Right ventricle myocardium inferior (tissue), 1 donor: Measurements from ENCODE around the gene RAG2. TPM values are rescaled to one million over a fixed set of nuclear protein-coding genes. Genes with fewer than 3 reads are reported as not detected.
A peak's percentile ranks its signal among the peaks of the same experiment; 100 is the strongest.

ENCODE experiments used
- ATAC-seq: fragments of 200-7000 bp; cut with Tn5 transposase; one replicate; pipeline ENCODE4 v1.9.1; 2020; ENCODE audit warnings: mild to moderate bottlenecking, moderate library complexity
- DNase-seq: peaks from one replicate; pipeline ENCODE4 v3.0.0; 2021; ENCODE audit errors: missing footprints
- intact Hi-C: fragments of 100-400 bp; cut with DNase I; formaldehyde crosslinking; loops from one replicate; pipeline ENCODE4 v1.11.0; 2022
- total RNA-seq: library from RNA; stranded (reverse); fragmentation: NEBNext Ultra II Directional; extraction: Animal tissue kit (Norgen Biotek cat#: 25700); gene quantifications from one replicate; pipeline ENCODE4 v1.2.1, GENCODE V29; 2021
- donor health status: DM: no; HTN: yes; CAD: no; lungs with severe emphysema.

The RAG2 gene
- total RNA-seq, 1 donor from 2014 or later, result not detected

GRCh38 chr11:36605221-36606216 is 7.5 kb upstream of the RAG2 start:
- ATAC-seq (no peak), DNase-seq (no peak)
- intact Hi-C loops, result no loop called here

DNA sequence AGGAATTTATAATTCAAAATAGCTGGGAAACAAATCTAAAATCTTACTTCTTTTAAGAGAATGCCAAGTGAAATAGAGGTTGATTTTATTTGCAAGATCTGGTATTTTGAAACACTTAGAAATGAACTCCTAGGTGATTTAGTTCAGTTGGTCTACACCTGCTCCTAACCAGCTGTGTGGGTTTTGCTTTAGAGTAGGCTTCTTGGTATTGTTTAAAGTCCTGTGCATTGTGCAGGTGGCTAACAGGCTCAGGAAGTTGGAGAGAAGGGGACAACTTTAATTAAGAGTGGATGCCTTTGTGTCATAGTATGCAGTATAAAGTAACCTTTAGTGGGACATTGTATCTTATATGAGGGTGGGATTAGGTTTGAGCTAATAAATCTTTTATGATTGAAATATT is 4.1 kb upstream of the RAG2 start:
- intact Hi-C loops, result no loop called here

GRCh38 chr11:36601155-36601554 is 3.1 kb upstream of the RAG2 start:
- no peak for ATAC-seq
- intact Hi-C loops, result no loop called here

More for the DNA sequence above, 4.1 kb upstream of the RAG2 start:
- no peak for ATAC-seq
- DNase-seq, result no peak

DNA sequence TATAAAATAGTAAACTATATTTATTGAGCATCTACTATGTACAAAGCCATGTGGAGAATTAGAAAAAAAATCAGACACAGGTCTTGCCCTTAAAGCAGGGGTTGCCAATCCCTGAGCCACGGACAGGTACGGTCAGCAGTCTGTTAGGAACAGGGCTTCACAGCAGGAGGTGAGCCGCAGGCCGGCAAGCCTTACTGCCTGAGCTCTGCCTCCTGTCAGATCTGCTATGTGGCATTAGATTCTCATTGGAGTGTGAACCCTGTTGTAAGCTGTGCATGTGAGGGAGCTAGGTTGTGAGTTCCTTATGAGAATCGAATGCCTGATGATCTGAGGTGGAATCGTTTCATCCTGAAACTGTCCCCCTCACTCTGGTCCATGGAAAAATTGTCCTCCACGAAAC is 2.1 kb upstream of the RAG2 start:
- ATAC-seq, result no peak
- DNase-seq, result no peak
- intact Hi-C loops, result no loop called here

More at GRCh38 chr11:36601155-36601554, 3.1 kb upstream of the RAG2 start:
- no peak for DNase-seq

GRCh38 chr11:36596880-36597279 is 1.2 kb downstream of the RAG2 start:
- ATAC-seq (no peak), DNase-seq (no peak)
- intact Hi-C loops, result no loop called here

GRCh38 chr11:36594316-36594989 is 3.6 kb downstream of the RAG2 start, which contains the start of gene IFTAP:
TSS of gene IFTAP (plus strand) at chr11:36594502. CDS start at chr11:36610104, 15,602 bp downstream.
- intact Hi-C loops, result no loop called here
- ATAC-seq (peak; percentile 100), DNase-seq (peak; percentile 72)

DNA sequence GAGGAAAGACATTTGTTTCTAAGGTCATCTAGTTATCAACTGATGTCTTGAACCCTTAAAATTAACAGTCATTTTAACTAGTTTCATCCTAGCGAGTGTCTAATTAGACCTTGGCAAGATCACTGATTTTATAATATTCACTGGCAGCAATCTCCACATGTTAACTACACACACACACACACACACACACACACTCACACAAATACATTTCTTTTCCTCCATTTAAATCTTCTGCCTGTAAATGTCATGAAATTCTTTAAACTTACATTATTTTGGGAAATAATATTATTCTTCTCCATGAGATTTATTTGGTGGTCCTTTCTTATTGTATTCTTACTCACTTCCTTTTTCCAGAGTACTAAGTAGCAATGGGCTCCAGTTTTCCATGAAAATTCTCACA is 6.6 kb downstream of the RAG2 start:
- ATAC-seq (no peak), DNase-seq (no peak)
- intact Hi-C loops, result no loop called here

- ATAC-seq, result no peak
- DNase-seq, result no peak
- intact Hi-C loops, result no loop called here
Observed at GRCh38 chr11:36590513-36590912, 7.5 kb downstream of the RAG2 start.

GRCh38 chr11:36588099-36588498 is 9.9 kb downstream of the RAG2 start:
- intact Hi-C loops, result no loop called here
- ATAC-seq (no peak), DNase-seq (no peak)

DNA sequence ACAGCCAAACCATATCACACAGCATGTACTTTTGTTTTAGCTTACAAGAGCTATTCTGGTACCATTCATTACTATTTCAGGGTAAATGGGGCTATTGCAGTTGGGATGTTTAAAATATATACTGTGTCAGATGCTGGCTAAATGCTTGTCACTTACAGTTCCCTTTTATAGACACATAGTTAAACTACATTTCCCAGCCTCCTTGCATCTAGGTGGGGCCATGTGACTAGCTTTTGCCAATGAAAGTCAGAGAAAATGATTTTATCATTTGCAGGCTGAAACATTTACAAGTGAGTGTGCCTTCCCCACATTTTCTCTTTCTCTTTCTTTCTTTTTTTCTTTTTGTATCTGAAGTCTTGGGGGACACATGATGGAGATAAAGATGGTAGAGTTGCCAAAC is 11.5 kb downstream of the RAG2 start:
- ATAC-seq (no peak), DNase-seq (no peak)
- intact Hi-C loops, result no loop called here

DNA sequence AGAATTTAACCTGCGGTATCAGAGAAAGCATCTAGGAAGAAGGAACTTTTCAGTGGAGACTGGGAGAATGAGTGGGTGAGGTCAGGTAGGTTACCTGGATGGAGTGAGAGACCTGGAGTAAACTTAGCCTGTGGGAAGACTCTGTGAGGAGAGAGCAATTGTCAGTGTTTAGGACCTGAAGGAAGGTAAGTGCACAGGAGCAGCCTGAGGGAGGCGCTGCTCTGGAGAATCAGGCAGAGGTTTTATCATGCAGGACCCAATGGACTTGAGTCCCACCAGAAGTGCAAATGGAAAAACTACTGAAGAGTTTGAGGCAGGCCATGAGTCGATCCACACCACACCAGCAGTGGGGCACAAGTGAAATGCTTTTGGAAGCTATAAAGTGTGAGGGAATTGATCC is 14.4 kb downstream of the RAG2 start:
- intact Hi-C loops, result no loop called here
- no peak for ATAC-seq

DNA sequence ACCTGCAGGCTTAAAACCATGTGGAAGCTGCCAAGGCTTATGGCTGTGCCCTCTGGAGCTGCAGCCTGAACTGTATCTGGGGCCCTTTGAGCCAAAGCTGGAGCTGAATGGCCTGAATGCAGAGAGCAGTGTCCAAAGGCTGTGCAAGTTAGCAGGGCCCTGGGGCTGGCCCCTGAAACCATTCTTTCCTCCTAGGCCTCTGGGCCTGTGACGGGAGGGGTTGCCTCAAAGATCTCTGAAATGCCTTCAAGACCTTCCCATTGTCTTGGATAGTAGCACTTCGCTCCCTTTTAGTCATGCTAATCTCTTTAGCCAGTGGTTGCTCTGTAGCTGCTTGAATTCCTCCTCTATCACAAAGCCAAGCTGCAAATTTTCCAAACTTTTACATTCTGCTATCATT is 16.5 kb downstream of the RAG2 start:
- no peak for ATAC-seq
- intact Hi-C loops, result no loop called here
- no peak for DNase-seq

More for the DNA sequence above, 14.4 kb downstream of the RAG2 start:
- no peak for DNase-seq

DNA sequence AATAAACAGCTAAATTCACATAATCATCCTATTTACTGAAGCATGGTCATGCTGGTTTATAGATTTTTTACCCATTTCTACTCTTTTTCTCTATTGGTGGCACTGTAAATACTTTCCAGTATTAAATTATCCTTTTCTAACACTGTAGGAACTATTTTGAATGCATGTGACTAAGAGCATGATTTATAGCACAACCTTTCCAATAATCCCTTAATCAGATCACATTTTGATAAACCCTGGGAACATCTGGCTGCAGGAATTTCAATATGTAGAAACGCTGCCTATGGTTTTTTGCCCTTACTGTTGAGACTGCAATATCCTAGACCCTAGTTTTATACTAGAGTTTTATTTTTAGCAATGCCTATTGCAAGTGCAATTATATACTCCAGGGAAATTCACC is 19.6 kb downstream of the RAG2 start:
- DNase-seq, result no peak
- no peak for ATAC-seq
- intact Hi-C loops, result no loop called here

DNA sequence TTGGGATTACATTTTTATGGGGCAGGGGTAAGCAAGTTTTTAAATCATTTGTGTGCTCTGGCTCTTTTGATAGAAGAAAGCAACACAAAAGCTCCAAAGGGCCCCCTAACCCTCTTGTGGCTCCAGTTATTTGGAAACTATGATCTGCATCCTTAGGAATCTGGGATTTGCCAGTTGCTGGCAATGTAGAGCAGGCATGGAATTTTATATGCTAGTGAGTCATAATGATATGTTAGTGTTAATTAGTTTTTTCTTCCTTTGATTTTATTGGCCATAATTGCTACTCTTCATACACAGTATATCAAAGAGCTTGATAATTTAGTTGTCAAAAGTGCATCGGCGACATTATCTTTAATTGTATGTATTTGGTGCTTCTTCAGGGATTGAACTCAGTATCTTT is 20.2 kb downstream of the RAG2 start:
- ATAC-seq (no peak), DNase-seq (no peak)
- intact Hi-C loops, result no loop called here

- DNase-seq, result no peak
- intact Hi-C loops, result no loop called here
- no peak for ATAC-seq
Observed at GRCh38 chr11:36577373-36577772, 20.7 kb downstream of the RAG2 start.

GRCh38 chr11:36574486-36574885 is 23.6 kb downstream of the RAG2 start:
- intact Hi-C loops, result no loop called here
- ATAC-seq (no peak), DNase-seq (no peak)

- intact Hi-C loops, result no loop called here
- ATAC-seq (no peak), DNase-seq (no peak)
Observed at GRCh38 chr11:36569095-36569494, 28.9 kb downstream of the RAG2 start.

- intact Hi-C loops, result loop anchor here (2.0 kb wide), 1 partner anchor 105 kb away; no protein-coding TSS in a partner anchor
- DNase-seq (no peak), ATAC-seq (no peak)
Observed at GRCh38 chr11:36567694-36568093, 30.3 kb downstream of the RAG2 start, which contains the start of gene RAG1. TSS of gene RAG1 (plus strand) at chr11:36568007. CDS start at chr11:36573305, 5,298 bp downstream.

DNA sequence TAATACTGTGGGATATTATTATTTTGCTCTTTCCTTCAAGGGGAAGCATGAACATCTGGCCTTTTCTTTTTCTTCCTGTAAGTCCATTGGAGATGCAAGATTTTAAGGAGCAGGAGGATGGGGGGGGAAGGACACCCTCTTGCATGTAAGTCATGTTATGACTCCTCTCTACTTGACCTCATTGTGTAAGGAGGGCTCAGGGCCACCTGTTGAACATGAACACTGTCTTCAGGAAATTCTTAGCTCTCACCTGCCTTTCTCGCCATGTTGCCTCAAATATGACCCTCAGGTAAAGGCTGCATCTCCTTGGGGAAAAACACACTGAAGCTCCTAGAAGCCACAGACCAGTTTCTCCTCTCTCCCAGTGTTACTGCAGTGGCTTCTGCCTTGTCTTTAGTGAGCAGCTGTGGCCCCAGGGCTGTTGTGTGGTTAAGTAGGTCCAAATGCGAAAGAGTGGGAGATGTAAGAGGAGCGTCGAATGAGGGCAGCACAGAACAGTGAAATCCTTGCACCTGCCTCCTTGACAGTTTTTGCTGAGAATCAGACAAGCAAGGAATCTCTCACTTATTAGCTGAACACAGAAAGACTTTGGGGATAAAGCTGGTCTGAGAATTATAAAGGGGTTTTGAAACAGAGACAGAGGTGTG is 31.5 kb downstream of the RAG2 start:
- DNase-seq (no peak), ATAC-seq (no peak)
- intact Hi-C loops, result loop anchor here (2.0 kb wide), 1 partner anchor 106 kb away; no protein-coding TSS in a partner anchor
